ENCODE results near the gene FKBP2. TPM values are rescaled to one million over a fixed set of nuclear protein-coding genes. Genes with fewer than 3 reads are reported as not detected.
A peak's percentile ranks its signal among the peaks of the same experiment; 100 is the strongest.

The FKBP2 gene
- total RNA-seq, 1 donor from 2014 or later = 52.8 TPM

DNA sequence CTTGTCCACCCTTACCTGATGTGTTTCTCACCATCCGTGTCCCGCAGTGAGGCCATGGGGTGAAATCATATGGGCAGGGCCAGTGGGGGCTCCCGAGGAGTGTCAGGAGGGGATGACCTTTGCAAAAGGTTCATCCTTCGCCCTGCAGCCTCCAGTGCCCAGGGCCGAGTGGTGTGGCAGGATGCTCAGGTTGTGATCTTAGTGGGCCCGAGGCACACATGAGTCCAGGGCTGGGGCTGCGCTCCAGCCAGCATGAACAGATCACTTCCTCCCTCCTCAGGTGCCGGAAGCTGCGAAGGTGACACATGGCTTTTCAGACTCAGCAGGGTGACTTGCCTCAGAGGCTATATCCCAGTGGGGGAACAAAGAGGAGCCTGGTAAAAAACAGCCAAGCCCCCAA lies 2.8 kb upstream of the FKBP2 start:
- no peaks in the 10 kb centered on the region for H3K27me3 Mint-ChIP-seq
- peaks cover 3% of the 10 kb centered on the region for H3K36me3 Mint-ChIP-seq
- TF ChIP-seq, protein P1, sequence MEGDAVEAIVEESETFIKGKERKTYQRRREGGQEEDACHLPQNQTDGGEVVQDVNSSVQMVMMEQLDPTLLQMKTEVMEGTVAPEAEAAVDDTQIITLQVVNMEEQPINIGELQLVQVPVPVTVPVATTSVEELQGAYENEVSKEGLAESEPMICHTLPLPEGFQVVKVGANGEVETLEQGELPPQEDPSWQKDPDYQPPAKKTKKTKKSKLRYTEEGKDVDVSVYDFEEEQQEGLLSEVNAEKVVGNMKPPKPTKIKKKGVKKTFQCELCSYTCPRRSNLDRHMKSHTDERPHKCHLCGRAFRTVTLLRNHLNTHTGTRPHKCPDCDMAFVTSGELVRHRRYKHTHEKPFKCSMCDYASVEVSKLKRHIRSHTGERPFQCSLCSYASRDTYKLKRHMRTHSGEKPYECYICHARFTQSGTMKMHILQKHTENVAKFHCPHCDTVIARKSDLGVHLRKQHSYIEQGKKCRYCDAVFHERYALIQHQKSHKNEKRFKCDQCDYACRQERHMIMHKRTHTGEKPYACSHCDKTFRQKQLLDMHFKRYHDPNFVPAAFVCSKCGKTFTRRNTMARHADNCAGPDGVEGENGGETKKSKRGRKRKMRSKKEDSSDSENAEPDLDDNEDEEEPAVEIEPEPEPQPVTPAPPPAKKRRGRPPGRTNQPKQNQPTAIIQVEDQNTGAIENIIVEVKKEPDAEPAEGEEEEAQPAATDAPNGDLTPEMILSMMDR (conservative IDR thresholded peaks at IDR 0.05) = no peak
- H3K4me1 Mint-ChIP-seq (ENCODE audit: unreplicated experiment) = peaks cover 16% of the 10 kb centered on the region
- H3K4me3 Mint-ChIP-seq = peak overlapping the region; percentile 73
- peak overlapping the region; percentile 100 for H3K27ac Mint-ChIP-seq
- no peak for DNase-seq (ENCODE audit: extremely low spot score, unreplicated experiment)
- H3K9me3 Mint-ChIP-seq = no peaks in the 10 kb centered on the region

DNA sequence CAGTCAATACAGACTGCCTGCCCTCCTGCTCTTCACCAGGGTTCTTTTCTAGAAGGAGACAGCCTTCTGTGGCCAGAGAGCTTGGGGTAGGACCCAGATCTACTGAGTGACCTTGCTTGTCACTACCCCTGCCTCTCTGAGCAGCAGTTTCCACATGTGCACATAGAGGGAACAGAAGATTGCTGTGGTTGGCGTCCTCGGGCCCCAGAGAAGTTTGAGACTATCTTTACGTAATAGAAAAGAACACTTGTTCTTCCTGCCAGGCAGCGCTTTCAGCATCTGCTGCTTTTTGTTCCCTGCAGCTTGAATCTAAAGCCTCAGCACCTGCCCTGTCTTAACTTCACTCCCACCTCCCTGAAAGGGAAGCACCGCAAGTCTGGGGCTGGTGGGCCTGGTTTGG lies 1.9 kb upstream of the FKBP2 start:
- H3K4me3 Mint-ChIP-seq = peak overlapping the region; percentile 59
- TF ChIP-seq, protein P1 (conservative IDR thresholded peaks at IDR 0.05) = no peak
- peaks cover 3% of the 10 kb centered on the region for H3K36me3 Mint-ChIP-seq
- peaks cover 16% of the 10 kb centered on the region for H3K4me1 Mint-ChIP-seq (ENCODE audit: unreplicated experiment)
- no peak for DNase-seq (ENCODE audit: extremely low spot score, unreplicated experiment)
- no peaks in the 10 kb centered on the region for H3K27me3 Mint-ChIP-seq
- H3K9me3 Mint-ChIP-seq = no peaks in the 10 kb centered on the region
- peak overlapping the region; percentile 100 for H3K27ac Mint-ChIP-seq

DNA sequence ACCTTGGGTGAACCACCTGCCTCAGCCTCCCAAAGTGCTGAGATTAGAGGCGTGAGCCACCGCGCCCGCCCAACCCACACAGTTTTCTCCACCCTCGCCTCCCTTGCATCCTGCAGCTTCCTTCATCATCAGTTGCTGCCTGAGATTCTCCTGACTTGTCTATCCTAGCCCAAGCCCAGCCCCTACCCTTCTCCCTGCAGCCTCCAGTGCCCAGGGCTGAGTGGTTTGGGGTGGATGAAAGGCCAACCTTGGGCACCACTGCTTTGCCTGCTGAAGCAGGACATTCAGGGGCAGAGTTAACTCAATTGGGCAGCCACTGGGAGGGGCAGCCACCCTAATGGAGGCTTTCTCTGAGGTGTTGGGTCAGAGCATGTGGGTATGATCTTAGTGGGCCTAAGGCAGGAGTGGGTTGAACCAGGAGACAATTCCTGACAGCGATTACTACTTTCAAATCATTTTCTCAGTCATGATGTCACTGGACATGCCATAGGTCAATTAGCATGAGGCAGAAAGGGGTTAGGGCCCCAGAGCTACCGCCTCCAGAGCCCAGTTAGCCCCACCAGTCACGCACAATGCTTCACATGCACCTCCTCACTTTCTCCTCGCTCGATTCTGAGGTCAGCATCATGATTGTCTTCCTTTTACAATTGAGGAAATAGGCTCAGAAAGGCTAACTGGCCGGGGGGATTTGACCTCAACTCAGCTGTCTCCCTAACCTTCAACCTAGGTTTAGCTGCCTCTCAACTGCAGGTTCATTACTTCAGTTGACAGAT lies 1.0 kb upstream of the FKBP2 start:
- Mint-ChIP-seq H3K4me3 (peak overlapping the region; percentile 91), H3K36me3 (peaks cover 3% of the 10 kb centered on the region), H3K27me3 (no peaks in the 10 kb centered on the region), H3K27ac (peak overlapping the region; percentile 100), H3K4me1 (ENCODE audit: unreplicated experiment) (peaks cover 16% of the 10 kb centered on the region), H3K9me3 (no peaks in the 10 kb centered on the region)
- no peak for DNase-seq (ENCODE audit: extremely low spot score, unreplicated experiment)
- TF ChIP-seq, protein P1 (conservative IDR thresholded peaks at IDR 0.05) = no peak

DNA sequence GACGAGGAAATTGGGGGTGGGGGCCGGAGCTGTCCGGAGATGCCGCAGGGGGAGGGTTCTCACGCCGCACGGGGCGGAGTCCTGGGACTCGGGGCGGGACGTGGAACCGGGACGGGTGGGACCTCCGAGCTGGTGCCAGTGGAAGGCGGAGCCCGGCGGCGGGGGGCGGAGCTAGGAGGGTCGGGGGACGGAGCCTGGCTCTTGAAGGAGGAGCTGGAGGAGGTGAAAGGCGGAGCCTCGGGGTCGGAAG lies 271 bp downstream of the FKBP2 start:
- peak; percentile 100 for DNase-seq (ENCODE audit: extremely low spot score, unreplicated experiment)
- Mint-ChIP-seq H3K4me3 (peak overlapping the region; percentile 91), H3K27me3 (no peaks in the 10 kb centered on the region), H3K9me3 (no peaks in the 10 kb centered on the region), H3K4me1 (ENCODE audit: unreplicated experiment) (peaks cover 11% of the 10 kb centered on the region), H3K36me3 (peaks cover 3% of the 10 kb centered on the region), H3K27ac (peak overlapping the region; percentile 100)
- TF ChIP-seq, protein P1 (conservative IDR thresholded peaks at IDR 0.05) = no peak

DNA sequence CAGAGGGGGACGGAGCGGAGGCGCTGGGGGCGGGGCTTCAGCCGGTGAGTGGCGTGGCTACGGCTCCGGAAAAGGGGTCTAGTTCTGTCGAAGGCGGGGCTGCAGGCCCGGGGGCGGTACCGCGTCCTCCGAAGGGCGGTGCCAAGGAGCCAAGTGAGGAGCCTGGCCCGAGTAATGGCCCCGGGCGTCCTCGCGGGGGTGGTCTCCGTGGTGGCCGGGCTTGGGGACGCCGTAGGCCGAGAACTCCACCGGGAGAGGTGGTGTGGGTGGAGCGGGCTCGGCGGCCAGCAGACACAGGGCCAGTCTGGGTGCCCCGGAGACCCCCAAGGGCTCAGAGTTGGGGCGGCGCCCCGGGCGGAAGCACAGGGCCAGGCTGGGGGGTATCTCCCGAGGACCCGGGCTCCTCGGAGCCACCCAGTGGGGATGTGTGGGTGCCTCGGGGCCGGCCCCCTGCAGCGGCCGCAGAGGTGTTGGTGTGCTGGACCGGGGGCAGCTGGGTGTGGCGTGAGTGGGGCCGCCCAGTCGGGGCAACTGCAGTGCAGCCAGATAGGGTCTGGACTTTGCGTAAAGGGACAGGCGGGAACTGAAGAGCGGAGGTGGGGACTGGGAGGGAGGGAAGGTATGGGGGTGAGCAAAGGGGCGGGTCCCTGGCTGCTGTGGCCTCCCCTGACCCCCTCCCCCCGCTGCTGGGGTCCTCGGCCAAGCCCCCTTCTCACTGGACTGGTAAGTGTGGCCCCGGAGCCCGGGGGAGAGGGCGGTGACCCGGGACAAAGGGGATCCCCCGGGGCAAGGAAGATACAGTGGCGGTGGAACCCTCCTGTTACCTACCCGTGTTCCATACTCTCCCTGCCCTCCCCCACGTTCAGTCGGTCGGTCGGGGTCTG lies 838 bp downstream of the FKBP2 start:
- no peak for DNase-seq (ENCODE audit: extremely low spot score, unreplicated experiment)
- peaks cover 11% of the 10 kb centered on the region for H3K4me1 Mint-ChIP-seq (ENCODE audit: unreplicated experiment)
- TF ChIP-seq, protein P1 (conservative IDR thresholded peaks at IDR 0.05) = peak; percentile 14
- peaks cover 3% of the 10 kb centered on the region for H3K36me3 Mint-ChIP-seq
- no peaks in the 10 kb centered on the region for H3K27me3 Mint-ChIP-seq
- H3K4me3 Mint-ChIP-seq = peak overlapping the region; percentile 91
- H3K27ac Mint-ChIP-seq = peak overlapping the region; percentile 100
- H3K9me3 Mint-ChIP-seq = no peaks in the 10 kb centered on the region
